Activated CD4-positive, alpha-beta T cell treated with anti-CD3 and anti-CD28 coated beads, Interleukin-2, amount 50 U/mL, for 1 hour (primary cell): Measurements from ENCODE around the gene CEACAM5.
"Not testable (repeated sequence)": the region's sequence is repeated elsewhere in the genome, so short reads cannot be mapped to it uniquely, and the experiment has no call there.

Experiments
- DNase-seq: peaks from one replicate; pipeline ENCODE4 v3.0.0-alpha.2; 2020

Gene CEACAM5

DNA sequence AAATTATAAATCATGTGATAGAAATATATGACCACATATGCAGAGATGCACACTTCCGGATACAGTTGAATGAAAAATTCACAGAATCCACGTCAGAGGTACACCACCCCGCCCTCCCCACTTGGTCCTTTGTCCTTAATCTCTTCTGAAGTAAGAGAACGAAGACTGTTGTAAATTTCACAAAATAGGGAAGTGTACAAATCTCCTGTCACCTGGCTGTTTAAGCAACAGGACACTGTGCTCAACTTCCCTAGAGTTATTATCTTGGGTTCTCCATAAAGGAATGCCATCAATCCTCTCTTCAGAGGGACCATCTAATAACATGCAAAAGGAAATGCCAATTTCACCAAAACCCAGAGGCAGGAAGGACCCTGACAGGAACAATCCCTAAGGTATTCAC, 36.4 kb downstream of the CEACAM5 start:
- DNase-seq: no peak

- no peak for DNase-seq
Measured at GRCh38 chr19:41745756-41746155, 37.3 kb downstream of the CEACAM5 start.

DNA sequence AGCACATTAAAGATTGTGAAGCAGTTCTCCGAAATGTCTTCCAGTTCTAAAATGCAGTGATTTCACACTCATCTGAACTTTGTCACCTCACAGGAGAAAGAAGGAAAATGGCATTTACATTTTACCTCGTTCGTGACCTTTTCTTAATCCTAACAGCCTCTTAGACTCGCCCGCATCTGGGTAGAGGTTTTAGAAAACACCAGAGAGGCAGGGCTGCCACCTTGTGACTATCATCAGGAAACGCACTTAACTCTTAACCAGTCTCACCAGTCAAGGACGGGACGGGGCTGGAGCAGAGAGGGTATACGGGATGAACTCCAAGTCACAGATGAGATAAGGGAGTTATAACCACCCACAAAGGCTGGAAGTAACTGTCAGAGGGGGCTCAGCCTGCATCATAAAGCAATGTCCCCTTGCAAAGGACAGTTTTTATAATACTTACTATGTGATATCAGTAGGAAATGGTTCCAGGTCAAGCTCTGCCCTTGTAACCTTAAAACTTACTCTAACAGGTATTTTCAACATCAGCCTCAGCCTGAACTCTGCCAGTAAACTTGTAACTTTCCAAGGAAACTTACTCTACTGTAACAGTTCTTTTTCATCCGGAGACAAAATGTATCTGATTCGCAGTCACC, 38.3 kb downstream of the CEACAM5 start:
- peak; percentile 27 for DNase-seq

DNA sequence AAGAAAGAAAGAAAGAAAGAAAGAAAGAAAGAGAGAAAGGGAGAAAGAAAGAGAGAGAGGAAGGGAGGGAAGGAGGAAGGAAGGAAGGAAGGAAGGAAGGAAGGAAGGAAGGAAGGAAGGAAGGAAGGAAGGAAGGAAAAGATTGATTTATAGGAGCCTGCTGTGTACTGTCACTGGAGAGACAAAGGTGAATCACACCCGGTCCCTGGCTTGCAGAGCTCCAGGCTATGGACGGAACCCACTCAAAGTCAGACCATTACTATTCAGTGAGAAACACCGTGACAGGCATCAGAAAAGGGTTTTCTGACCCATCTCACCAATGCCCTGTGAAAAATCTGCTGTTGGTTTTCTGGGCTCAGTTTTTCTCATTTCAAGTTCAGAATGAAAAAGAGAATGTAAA, 39.6 kb downstream of the CEACAM5 start:
- DNase-seq: no peak

DNA sequence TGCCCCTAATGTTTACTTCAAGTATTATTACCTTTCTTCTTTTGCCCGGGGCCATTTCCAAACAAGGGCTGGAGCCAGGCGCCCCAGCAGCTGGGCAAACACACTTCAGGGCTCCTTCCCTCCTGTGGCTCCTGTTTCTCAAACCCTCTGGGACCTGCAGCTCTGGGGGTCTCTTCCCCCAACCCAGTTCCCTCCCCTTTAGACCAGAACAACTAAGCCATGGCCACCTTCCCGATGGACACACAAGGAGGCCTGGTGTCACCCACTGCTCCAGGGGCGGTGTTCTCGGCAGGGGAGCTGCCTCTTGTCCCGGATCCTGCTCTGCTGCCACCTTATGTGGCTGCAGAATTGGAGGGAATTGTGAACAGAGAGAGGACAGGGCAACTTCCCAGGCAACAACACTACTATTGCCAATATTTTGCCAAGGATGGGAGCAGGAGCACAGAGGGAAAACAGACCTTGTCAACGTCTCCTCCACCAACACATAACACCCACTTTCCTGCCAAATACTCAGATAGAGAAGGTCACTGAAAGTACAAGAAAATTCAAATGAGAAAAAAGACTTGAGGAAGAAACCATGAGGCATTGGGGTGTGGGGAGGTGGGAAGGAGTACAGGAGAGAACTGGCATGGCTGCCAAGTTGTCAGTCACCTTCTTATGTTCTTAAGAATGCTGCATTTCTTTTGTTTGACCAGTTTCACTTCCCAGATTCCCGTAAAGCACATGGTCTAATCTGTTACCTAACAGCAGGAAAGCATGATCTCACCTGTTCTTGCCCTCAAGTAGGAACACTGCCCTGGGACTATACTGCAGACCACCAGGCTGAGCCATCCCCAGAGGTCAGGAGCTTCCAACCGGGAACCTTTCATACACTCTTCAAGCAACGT, 42.1 kb downstream of the CEACAM5 start:
- DNase-seq: not testable (repeated sequence)

DNA sequence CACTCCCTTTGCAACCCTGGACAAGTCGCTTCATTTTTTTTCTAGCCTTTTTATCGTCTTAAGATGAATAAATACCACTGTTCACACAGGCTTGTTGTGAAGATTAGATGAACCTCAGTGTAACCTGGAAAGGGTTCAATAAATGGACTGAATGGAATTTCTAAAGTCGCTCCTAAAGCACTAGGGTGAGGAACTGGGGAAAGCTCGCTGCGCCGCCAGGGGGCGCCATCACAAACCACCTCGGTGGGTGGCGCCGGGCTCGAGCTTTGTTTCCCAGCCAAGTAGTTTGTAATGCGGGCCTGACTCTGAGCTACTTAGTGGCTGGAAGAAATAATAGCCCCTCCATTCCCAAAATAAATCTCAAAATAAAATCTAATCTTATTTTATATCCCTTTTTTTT, 44.7 kb downstream of the CEACAM5 start:
- DNase-seq: peak; percentile 79

GRCh38 chr19:41753936-41754529, 45.6 kb downstream of the CEACAM5 start:
- peak; percentile 68 for DNase-seq

DNA sequence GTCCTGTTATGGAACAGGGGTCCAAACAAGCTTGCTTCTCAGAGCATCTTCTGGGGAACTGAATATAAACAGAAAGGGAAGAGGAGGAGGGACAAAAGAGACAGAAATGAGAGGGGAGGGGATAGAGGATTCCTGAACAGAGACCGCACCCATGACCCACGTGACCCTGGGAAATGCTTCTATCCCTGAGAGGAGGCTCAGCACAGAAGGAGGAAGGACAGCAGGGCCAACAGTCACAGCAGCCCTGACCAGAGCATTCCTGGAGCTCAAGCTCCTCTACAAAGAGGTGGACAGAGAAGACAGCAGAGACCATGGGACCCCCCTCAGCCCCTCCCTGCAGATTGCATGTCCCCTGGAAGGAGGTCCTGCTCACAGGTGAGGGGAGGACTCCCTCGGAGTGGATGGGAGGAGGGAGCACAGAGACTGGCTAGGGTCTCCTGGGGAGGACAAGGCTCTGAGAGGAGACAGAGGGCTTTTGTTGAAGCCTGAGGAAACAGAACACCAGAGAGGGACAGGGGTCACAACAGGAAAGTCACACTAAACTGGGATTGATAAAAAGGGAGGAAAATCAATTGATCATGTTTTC, 47.0 kb downstream of the CEACAM5 start, which contains the start of gene CEACAM6:
Gene CEACAM6, plus strand, starts transcription at position 203 of the 586 bp plus-strand sequence. Its CDS starts 109 bp downstream, at position 312.
- DNase-seq: no peak

- DNase-seq: no peak
Measured at GRCh38 chr19:41758846-41759245, 50.4 kb downstream of the CEACAM5 start.

DNA sequence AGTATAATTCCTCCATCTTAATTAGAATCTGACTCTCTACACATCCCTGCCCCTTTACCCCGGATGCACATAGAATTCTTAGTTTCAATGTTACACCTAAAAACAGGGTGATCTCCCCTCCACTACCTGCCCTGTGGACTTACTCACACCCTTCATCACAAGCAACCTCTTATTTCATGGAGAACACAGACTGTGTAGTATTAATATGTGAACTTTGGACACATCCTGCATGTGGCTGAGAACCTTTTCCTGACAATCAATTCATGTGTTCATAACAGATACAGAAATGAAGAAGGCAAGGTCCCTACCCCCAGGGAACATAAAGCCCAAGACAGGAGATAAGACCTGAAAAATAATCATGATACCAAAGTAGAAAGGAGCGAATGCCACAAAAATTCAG, 58.7 kb downstream of the CEACAM5 start:
- DNase-seq: no peak

- DNase-seq: not testable (repeated sequence)
Measured at GRCh38 chr19:41768105-41768504, 59.7 kb downstream of the CEACAM5 start.

DNA sequence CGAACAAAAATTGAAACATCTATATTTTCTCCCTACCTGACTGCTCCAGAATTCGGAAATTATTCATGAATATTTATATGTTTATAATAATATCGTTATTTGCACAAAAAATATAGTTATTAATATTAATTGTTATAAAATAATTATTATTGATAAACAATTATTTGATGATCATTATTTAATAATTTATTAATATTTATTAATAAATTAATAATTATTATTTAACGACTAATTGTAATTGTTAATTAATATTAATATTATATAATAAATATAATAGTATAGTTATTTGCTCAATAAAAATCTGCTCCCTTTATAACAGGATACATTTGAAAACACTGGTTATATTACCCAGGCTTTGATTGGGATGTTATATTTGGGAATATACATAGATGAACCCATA, 61.2 kb downstream of the CEACAM5 start:
- DNase-seq: no peak

- DNase-seq: no peak
Measured at GRCh38 chr19:41771410-41771809, 63.0 kb downstream of the CEACAM5 start.

DNA sequence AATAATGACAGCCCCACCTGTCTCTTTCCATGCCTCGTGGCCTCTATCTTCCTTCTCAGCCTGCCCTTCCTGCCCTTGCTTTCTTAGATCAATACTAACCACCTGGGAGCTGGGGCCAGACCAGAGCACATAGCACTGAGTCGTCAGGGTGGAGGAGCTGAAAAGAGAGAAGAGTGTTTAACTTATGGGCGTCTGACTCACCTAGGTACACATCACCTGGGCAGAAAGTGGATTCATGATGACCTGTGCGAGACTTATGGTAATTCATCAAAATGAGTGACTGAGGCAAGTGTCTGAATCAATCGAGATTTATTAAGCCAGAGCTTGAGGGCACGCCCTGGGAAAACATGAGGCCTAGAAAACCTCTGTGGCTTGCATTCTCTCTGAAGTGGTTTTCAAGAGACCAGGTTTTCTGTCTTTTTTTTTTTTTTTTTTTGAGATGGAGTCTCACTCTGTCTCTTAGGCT, 66.1 kb downstream of the CEACAM5 start:
- peak; percentile 47 for DNase-seq

DNA sequence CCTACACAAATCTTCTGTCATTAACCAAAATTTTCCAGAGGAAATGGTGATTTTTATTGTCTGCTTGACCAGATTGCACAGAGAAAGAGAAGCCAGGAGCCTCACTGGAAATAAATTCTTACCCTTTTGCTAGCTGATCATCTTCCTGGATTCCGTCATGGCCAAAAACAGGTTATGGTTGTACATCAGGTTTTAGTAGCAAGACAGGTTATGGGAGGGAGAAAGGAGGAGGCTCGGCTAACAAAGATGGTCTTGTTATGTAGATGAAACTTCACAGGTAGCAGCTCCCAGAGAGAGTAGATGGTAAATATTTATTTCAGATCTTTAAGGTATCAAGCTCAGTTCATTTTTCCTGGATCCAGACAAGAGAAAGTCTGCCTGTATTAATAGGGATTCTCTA, 68.3 kb downstream of the CEACAM5 start:
- no peak for DNase-seq
